Nephron (organoid): ENCODE data around the gene SHBG.

ENCODE experiments used
- H3K27ac Mint-ChIP-seq, 3 experiments: 2 replicates each; pipeline ENCODE4 v1.8.0; 2020; ENCODE audit warnings: mixed read lengths in 3 of 3, mild to moderate bottlenecking in 2 of 3, moderate library complexity in 1 of 3
- H3K27me3 Mint-ChIP-seq: 2 replicates; pipeline ENCODE4 v1.8.0; 2021; ENCODE audit warnings: low read depth, mild to moderate bottlenecking, moderate library complexity, mixed read lengths
- H3K36me3 Mint-ChIP-seq: 2 replicates; pipeline ENCODE4 v1.8.0; 2020; ENCODE audit warnings: low read depth, mixed read lengths
- H3K4me1 Mint-ChIP-seq: 2 replicates; pipeline ENCODE4 v1.8.0; 2020; ENCODE audit warnings: mixed read lengths
- H3K4me3 Mint-ChIP-seq, 3 experiments: 2 replicates each; pipeline ENCODE4 v1.8.0; 2020; ENCODE audit warnings: mild to moderate bottlenecking in 3 of 3, mixed read lengths in 3 of 3, moderate library complexity in 2 of 3
- H3K9me3 Mint-ChIP-seq: 2 replicates; pipeline ENCODE4 v1.8.0; 2020; ENCODE audit warnings: mixed read lengths
- TF ChIP-seq, protein P1 (sequence below), 3 experiments: fragments of 200-600 bp; sonication (generic); IDR thresholded peaks; one replicate each; pipeline ENCODE4 v1.5.0; 2021; ENCODE audit warnings: antibody characterized with exemption in 3 of 3; ENCODE audit not compliant: unreplicated experiment in 3 of 3

SHBG gene, protein sequence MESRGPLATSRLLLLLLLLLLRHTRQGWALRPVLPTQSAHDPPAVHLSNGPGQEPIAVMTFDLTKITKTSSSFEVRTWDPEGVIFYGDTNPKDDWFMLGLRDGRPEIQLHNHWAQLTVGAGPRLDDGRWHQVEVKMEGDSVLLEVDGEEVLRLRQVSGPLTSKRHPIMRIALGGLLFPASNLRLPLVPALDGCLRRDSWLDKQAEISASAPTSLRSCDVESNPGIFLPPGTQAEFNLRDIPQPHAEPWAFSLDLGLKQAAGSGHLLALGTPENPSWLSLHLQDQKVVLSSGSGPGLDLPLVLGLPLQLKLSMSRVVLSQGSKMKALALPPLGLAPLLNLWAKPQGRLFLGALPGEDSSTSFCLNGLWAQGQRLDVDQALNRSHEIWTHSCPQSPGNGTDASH

DNA sequence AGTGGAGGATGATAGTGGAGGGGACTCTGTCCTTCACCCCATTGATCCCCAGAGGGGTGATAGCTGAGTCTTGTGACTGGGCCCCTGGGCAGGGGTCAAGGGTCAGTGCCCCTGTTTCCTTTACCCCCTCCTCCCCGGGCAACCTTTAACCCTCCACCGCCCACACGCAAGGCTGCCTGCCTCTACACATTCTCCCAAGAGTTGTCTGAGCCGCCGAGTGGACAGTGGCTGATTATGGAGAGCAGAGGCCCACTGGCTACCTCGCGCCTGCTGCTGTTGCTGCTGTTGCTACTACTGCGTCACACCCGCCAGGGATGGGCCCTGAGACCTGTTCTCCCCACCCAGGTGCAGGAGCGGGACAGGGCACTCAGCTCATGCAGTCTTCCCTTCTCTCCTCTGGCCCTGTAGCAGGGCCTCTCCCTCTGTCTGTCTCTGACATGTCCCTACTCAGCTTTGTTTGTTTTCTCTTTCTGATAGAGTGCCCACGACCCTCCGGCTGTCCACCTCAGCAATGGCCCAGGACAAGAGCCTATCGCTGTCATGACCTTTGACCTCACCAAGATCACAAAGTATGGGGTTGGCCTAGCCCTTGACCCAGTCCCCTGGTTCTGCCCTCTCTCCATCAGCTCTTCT, at the start of gene SHBG:
TSS of gene SHBG (plus strand) at position 197 of the 633 bp plus-strand sequence. CDS start at position 235, 38 bp downstream.
- Mint-ChIP-seq H3K27ac (peak within 1 kb of the TSS; percentile 3 to 43 (median 21)), H3K9me3 (no peaks in the 10 kb centered on the region), H3K36me3 (peaks cover 10% of the 10 kb centered on the region), H3K4me1 (peaks cover 10% of the 10 kb centered on the region), H3K27me3 (no peaks in the 10 kb centered on the region), H3K4me3 (peak within 1 kb of the TSS; percentile 30 to 65 (median 31))
- TF ChIP-seq, protein P1, sequence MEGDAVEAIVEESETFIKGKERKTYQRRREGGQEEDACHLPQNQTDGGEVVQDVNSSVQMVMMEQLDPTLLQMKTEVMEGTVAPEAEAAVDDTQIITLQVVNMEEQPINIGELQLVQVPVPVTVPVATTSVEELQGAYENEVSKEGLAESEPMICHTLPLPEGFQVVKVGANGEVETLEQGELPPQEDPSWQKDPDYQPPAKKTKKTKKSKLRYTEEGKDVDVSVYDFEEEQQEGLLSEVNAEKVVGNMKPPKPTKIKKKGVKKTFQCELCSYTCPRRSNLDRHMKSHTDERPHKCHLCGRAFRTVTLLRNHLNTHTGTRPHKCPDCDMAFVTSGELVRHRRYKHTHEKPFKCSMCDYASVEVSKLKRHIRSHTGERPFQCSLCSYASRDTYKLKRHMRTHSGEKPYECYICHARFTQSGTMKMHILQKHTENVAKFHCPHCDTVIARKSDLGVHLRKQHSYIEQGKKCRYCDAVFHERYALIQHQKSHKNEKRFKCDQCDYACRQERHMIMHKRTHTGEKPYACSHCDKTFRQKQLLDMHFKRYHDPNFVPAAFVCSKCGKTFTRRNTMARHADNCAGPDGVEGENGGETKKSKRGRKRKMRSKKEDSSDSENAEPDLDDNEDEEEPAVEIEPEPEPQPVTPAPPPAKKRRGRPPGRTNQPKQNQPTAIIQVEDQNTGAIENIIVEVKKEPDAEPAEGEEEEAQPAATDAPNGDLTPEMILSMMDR (IDR thresholded peaks at IDR 0.05; ENCODE audit: unreplicated experiment in 3 of 3) = no peak

DNA sequence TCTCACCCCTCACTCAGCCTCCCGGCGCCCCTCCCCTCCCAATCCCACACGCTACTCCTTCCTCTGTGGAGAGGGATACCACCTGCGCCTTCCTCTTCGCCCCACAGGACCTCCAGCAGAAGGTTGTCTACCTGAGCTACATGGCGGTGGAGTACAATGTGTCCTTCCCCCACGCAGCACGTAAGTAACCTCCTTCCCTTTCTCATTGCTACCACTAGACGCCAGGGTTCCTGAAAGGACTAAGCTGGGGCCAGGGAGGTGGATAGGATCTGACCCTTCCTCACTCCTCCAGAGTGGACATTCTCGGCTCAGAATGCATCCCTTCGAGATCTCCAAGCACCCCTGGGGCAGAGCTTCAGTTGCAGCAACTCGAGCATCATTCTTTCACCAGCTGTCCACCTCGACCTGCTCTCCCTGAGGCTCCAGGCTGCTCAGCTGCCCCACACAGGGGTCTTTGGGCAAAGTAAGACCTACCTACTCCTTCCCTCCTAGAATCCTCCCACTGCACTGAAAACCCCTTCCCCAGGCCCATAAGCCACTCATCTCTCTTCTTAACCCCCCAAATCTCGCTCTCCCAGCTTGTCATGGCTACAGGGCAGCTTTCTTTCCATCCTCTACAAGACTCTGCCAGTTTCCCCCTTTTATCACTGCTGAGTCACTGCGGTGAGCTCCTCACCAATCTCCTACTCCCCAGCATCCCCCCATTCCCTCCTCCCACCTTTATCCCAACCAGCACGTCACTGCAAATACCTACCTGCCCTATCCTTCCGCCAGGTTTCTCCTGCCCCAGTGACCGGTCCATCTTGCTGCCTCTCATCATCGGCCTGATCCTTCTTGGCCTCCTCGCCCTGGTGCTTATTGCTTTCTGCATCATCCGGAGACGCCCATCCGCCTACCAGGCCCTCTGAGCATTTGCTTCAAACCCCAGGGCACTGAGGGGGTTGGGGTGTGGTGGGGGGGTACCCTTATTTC, 49.0 kb upstream of the SHBG start:
- Mint-ChIP-seq H3K4me3 (peak overlapping the region; percentile 48 to 49 (median 48)), H3K9me3 (no peaks in the 10 kb centered on the region), H3K4me1 (peaks cover 63% of the 10 kb centered on the region), H3K27ac (peak overlapping the region; percentile 95 to 98 (median 97)), H3K27me3 (peaks cover 4% of the 10 kb centered on the region), H3K36me3 (peaks cover 55% of the 10 kb centered on the region)
- TF ChIP-seq, protein P1 (IDR thresholded peaks at IDR 0.05; ENCODE audit: unreplicated experiment in 3 of 3) = no peak

DNA sequence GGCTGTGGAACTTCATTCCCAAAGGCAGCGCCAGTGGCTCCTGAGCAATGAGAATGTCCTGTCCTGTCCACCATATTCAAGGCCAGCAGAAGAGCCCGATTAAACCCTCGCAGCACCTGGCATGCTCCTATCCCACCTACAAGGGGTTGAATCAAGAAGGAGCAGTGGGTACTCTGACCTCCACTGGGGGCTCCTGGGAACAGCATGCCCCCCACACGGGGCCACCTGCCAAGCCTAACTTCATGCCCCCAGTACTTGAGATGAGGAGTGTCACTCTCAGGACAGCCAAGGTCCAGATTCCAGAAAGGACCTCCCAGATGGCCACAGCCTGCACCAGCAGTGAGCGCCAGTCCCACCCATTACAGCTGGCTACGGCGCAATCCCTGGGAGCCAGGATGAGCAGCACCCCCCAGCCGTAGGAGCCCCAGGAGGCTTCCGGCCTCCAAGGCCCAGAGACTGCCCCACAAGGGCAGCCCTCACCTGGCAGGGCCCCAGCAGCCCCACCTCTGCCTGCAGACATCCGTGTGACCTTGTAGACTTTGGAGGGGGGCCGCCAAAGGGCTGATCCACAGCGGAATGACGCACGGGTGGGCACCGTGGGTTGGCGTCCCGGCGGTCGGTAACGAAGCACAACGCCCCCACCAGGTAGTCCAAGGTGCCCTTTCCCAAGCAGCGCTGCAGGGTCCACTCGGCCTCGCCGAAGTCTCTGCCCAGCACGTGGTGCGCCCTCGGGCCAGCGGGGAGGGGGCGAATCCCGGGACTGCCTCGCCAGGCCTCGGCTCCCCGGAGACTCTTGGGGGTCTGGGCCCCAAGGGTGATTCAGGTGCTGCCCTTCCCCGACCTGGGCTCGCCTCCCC, 47.3 kb upstream of the SHBG start:
- H3K36me3 Mint-ChIP-seq = peaks cover 45% of the 10 kb centered on the region
- peaks cover 4% of the 10 kb centered on the region for H3K27me3 Mint-ChIP-seq
- peaks cover 61% of the 10 kb centered on the region for H3K4me1 Mint-ChIP-seq
- no peaks in the 10 kb centered on the region for H3K9me3 Mint-ChIP-seq
- TF ChIP-seq, protein P1 (IDR thresholded peaks at IDR 0.05; ENCODE audit: unreplicated experiment in 3 of 3) = no peak
- H3K27ac Mint-ChIP-seq = peak overlapping the region; percentile 98 to 100 (median 100)
- H3K4me3 Mint-ChIP-seq = peak overlapping the region; percentile 77 to 95 (median 78)

DNA sequence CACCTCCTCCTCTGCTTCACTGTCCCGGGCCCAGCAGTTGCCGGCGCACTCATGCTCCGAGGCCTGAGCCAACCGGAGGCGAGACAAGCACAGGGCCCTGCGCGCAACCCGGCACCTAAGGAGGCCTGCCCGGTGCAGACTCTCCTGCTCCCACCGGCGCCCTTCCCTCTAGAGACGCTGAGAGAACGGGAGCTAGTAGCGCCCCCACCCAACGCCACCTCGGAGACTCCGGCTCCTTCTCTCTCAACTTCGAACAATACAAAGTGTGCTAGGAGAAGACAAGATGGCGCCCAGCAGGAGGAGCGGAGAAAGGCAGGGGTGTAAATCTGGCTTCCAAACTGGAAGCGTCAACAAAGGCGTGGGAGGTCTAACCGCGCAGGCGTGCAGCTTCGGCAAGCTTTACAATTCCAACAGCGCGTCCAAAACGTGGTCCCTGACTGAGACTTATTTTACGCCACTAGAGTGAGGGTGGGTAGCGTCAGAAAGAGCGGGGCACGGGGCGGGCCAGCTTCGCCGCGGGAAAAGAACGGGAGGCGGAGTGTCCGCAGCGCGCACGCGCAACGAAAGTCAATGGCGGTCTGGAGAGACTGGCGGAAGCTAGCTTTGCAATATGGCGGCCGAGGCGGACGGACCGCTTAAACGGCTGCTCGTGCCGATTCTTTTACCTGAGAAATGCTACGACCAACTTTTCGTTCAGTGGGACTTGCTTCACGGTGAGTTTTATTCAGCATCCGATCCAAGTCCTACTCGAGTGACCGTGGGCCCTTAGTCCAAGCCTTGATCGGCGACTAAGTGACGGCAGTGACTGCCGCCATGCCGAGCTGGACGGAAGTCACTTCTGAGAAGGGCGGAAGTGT, 46.5 kb upstream of the SHBG start, which contains the start of gene MPDU1:
TSS of gene MPDU1 (plus strand) at position 600 of the 857 bp plus-strand sequence. CDS start at position 611, 11 bp downstream.
- Mint-ChIP-seq H3K27me3 (peaks cover 4% of the 10 kb centered on the region), H3K4me3 (peak within 1 kb of the TSS; percentile 95 to 98 (median 97)), H3K36me3 (peaks cover 42% of the 10 kb centered on the region), H3K27ac (peak within 1 kb of the TSS; percentile 100), H3K4me1 (peaks cover 58% of the 10 kb centered on the region), H3K9me3 (no peaks in the 10 kb centered on the region)
- TF ChIP-seq, protein P1 (IDR thresholded peaks at IDR 0.05; ENCODE audit: unreplicated experiment in 3 of 3) = no peak
